Brain microvascular endothelial cell (primary cell): Measurements from ENCODE around the gene PTPRO.

Experiments used
- DNase-seq: peaks from one replicate; pipeline ENCODE4 v3.0.0-alpha.2; 2020
- H3K27ac ChIP-seq: fragments of 250-450 bp; sonication (Bioruptor Pico); 2 replicates; pipeline ENCODE4 v1.5.1; 2020; ENCODE audit warnings: mild to moderate bottlenecking, moderate library complexity
- H3K27me3 ChIP-seq: fragments of 250-450 bp; sonication (Bioruptor Pico); replicated peaks from 2 replicates; pipeline ENCODE4 v1.5.1; 2020; ENCODE audit warnings: mild to moderate bottlenecking
- H3K36me3 ChIP-seq: fragments of 250-450 bp; sonication (Bioruptor Pico); replicated peaks from 2 replicates; pipeline ENCODE4 v1.5.1; 2020; ENCODE audit warnings: mild to moderate bottlenecking
- H3K4me3 ChIP-seq: 2 replicates; pipeline ENCODE4 v1.5.1; 2011; ENCODE audit warnings: low read depth, mild to moderate bottlenecking, control low read depth, low read length, moderate library complexity
- in situ Hi-C: cut with HindIII; loops from 2 replicates; pipeline ENCODE4 v1.10.0; 2017; ENCODE audit warnings: low sequenced_read_pairs, low pct_ligation_motif_present
- TF ChIP-seq, protein P1 (sequence below): IDR thresholded peaks from 2 replicates; pipeline ENCODE4 v1.5.1; 2011; ENCODE audit warnings: low read depth, mild to moderate bottlenecking, moderate library complexity, low read length, control low read depth, inconsistent platforms; ENCODE audit errors: missing control alignments

PTPRO gene

DNA sequence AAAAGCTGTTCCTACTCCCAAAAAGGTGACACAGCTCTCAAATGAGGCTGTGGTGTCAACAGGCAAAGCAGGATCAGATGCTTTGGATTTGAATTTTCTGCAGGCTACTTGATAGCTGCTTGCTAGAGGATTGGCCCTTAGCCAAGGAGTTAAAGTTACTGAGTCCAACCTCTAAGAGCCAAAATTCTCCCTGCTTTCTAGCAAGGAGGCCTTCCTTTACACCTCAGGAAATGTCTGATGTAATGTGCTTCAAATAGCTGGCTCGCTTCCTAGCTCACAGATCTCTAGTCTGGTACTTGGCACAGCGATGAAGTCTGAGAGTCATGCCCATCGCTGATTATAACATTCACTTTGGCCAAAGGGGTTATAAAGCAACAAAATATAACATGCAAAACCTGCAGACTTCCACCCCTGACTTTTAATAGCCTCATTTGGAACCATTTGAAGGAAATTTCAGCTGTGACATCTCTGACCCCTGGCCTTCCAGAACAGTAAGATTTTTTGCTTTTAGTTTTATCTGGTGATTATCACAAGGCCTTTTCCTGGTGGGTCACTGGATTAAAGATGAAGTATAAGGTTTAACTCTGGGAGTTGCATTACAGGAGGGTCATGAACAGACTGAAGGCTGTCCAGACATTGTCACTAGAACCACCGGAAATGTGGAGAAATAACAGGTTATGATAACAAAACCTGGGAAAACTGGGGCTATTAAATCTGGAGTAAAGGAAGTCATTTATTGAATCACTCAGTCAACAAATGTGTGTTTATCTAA, 277.1 kb downstream of the PTPRO start:
- no peak overlapping the region for H3K4me3 ChIP-seq
- peak; percentile 57 for DNase-seq
- H3K27ac ChIP-seq, result no peak overlapping the region
- TF ChIP-seq, protein P1, sequence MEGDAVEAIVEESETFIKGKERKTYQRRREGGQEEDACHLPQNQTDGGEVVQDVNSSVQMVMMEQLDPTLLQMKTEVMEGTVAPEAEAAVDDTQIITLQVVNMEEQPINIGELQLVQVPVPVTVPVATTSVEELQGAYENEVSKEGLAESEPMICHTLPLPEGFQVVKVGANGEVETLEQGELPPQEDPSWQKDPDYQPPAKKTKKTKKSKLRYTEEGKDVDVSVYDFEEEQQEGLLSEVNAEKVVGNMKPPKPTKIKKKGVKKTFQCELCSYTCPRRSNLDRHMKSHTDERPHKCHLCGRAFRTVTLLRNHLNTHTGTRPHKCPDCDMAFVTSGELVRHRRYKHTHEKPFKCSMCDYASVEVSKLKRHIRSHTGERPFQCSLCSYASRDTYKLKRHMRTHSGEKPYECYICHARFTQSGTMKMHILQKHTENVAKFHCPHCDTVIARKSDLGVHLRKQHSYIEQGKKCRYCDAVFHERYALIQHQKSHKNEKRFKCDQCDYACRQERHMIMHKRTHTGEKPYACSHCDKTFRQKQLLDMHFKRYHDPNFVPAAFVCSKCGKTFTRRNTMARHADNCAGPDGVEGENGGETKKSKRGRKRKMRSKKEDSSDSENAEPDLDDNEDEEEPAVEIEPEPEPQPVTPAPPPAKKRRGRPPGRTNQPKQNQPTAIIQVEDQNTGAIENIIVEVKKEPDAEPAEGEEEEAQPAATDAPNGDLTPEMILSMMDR, result no peak
- in situ Hi-C loops, result no loop called here
- no peaks in the 10 kb centered on the region for H3K27me3 ChIP-seq
- no peaks in the 10 kb centered on the region for H3K36me3 ChIP-seq

GRCh38 chr12:15600223-15600935, 278.1 kb downstream of the PTPRO start:
- DNase-seq, result no peak
- Histone ChIP-seq H3K27me3 (no peaks in the 10 kb centered on the region), H3K36me3 (no peaks in the 10 kb centered on the region), H3K27ac (no peak overlapping the region), H3K4me3 (no peak overlapping the region)
- in situ Hi-C loops, result no loop called here
- TF ChIP-seq, protein P1, result no peak

DNA sequence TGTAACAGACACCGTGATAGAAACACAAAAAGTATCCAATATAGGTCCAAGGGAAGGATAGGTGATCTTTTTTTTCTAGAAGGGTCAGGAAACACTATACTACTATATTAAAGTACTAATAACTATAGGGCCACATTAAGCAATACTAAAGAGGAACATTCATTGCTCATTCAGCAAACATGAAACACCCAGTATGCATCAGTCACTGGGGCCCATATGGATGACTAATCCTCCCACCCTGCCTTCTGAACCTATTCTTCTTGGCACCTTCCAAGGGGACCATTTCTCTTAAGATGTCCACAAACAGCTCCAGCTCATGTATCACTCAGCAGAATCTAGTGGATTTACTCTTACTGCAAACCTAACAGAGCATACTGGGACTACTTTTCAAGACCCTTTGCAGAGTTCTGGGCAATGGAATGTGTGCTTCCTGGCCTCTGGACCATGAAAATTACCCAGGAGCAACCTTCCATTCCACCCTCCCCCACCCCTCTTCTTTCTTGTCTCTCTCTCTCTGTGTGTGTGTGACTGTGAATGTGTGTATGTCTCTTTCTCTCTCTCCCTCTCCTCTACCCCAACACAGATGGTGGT, 279.0 kb downstream of the PTPRO start:
- H3K27me3 ChIP-seq, result no peaks in the 10 kb centered on the region
- no peak overlapping the region for H3K4me3 ChIP-seq
- TF ChIP-seq, protein P1, result no peak
- no peaks in the 10 kb centered on the region for H3K36me3 ChIP-seq
- in situ Hi-C loops, result no loop called here
- peak; percentile 83 for DNase-seq
- H3K27ac ChIP-seq, result peak overlapping the region; percentile 53

- no peak for DNase-seq
- in situ Hi-C loops, result no loop called here
- TF ChIP-seq, protein P1, result no peak
- Histone ChIP-seq H3K36me3 (no peaks in the 10 kb centered on the region), H3K4me3 (no peak overlapping the region), H3K27me3 (no peaks in the 10 kb centered on the region), H3K27ac (no peak overlapping the region)
Observed at GRCh38 chr12:15602051-15602672, 279.9 kb downstream of the PTPRO start.

GRCh38 chr12:15603474-15604085, 281.3 kb downstream of the PTPRO start:
- no peaks in the 10 kb centered on the region for H3K36me3 ChIP-seq
- TF ChIP-seq, protein P1, result no peak
- in situ Hi-C loops, result no loop called here
- no peak for DNase-seq
- no peaks in the 10 kb centered on the region for H3K27me3 ChIP-seq
- no peak overlapping the region for H3K27ac ChIP-seq
- H3K4me3 ChIP-seq, result no peak overlapping the region
